ENCODE data around the gene NSD2. TPM values are rescaled to one million over a fixed set of nuclear protein-coding genes. Genes with fewer than 3 reads are reported as not detected.

Gene NSD2
- total and polyA plus RNA-seq, 9 of the 15 experiments (the other 6 are each of a cell fraction or from before 2014, with no cell fraction given), result 6.4 to 126 (median 58.8) TPM

GRCh38 chr4:1856071-1856942 lies 14.9 kb upstream of the NSD2 start, which contains the start of gene LETM1 (continued):
- TF ChIP-seq, protein P1, sequence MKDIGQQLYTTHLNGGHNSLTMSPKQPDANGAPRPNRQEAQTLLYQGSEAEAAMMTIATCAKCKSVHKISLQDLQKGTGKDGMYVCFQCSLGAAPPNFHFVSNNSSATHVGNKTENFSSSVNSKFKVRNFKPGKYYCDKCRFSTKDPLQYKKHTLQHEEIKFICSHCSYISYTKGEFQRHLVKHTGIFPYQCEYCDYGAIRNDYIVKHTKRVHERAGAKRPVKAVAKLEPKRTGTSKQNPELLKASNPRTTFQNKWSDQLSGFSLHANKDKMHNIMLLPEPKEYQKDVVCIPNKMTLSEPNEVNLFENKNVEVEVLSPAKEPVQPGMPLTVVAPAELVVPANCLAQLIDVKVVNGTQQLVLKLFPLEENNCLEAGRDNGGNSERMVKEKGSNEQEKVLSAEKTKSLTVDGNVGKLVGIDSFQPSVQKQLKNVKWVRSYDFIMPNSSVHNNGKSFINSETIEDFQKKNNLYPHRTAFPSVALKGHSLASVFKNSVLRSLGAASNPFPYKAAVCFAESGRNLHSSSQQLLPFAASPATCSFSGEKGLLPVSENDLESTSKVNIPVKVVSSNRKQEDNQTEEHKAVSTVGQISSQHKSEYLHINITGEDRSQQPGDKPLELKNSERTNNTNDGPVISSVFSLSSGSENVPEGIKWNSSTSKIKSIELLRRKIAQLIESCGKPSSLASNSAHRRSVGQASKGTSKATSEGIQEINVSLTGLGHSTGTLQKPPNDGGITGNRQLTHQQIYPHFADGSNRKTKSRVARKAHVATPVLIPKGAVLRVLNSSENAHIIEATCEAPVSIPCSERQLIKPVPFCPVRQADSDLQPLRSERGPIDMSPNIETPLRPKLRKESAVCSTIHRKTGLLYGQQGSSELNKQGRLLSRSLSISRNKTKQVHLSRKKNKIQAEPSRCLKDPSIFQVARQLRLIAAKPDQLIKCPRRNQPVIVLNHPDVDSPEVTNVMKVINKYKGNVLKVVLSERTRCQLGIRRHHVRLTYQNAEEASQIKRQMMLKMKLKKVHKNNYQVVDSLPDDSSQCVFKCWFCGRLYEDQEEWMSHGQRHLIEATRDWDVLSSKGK (CRISPR knock-in tag; IDR thresholded peaks at IDR 0.05), result no peak
- TF ChIP-seq NCOA2 (IDR thresholded peaks at IDR 0.05; ENCODE audit: partially characterized antibody in 2 of 2) (no peak), MCM5 (IDR thresholded peaks at IDR 0.05; ENCODE audit: low read depth) (no peak), SMC3 (conservative IDR thresholded peaks at IDR 0.05; ENCODE audit: insufficient read depth, low read depth, low read length) (no peak), ZNF280B (CRISPR knock-in tag; IDR thresholded peaks at IDR 0.05) (no peak), POLR2H (tag; IDR thresholded peaks at IDR 0.05; ENCODE audit: low read depth) (no peak), ARID4B (CRISPR knock-in tag; IDR thresholded peaks at IDR 0.05) (peak; percentile 91), CREB3L1 (IDR thresholded peaks at IDR 0.05; ENCODE audit: borderline replicate concordance, low read depth) (peak; percentile 92), SRSF3 (IDR thresholded peaks at IDR 0.05; ENCODE audit: insufficient read depth, low read length) (no peak), ZBTB34 (CRISPR knock-in tag; IDR thresholded peaks at IDR 0.05) (no peak), ETV5 (CRISPR knock-in tag; IDR thresholded peaks at IDR 0.05; ENCODE audit: low read depth) (peak; percentile 81), SRSF1 (IDR thresholded peaks at IDR 0.05; ENCODE audit: low read depth, low read length) (no peak), DIDO1 (tag; IDR thresholded peaks at IDR 0.05; ENCODE audit: low read depth) (no peak)

Data from K562 (cell line).